NCI-H2107 treated with DMSO at 0.1 percent for 48 hours (cell line): ENCODE measurements around the gene ITGB2.
A peak's percentile ranks its signal among the peaks of the same experiment; 100 is the strongest.
"Not testable (repeated sequence)": the region's sequence is repeated elsewhere in the genome, so short reads cannot be mapped to it uniquely, and the experiment has no call there.

Source experiments
- DNase-seq: peaks from one replicate; lab custom pipeline; 2025; ENCODE audit not compliant: unreplicated experiment; lab: John Stamatoyannopoulos, UW

The ITGB2 gene

GRCh38 chr21:44942566-44942965 lies 21.9 kb upstream of the ITGB2 start:
- no peak for DNase-seq

- DNase-seq = no peak
Measured at GRCh38 chr21:44941567-44941966, 20.9 kb upstream of the ITGB2 start.

GRCh38 chr21:44940116-44940631 lies 19.5 kb upstream of the ITGB2 start:
- no peak for DNase-seq

- peak; percentile 56 for DNase-seq
Measured at GRCh38 chr21:44939532-44940115, 18.9 kb upstream of the ITGB2 start, which contains the start of gene SLX9. TSS of gene SLX9 (plus strand) at chr21:44940029. CDS start at chr21:44940058, 29 bp downstream.

- DNase-seq = no peak
Measured at GRCh38 chr21:44938772-44939531, 18.3 kb upstream of the ITGB2 start.

- DNase-seq = no peak
Measured at GRCh38 chr21:44935533-44935927, 14.8 kb upstream of the ITGB2 start.

GRCh38 chr21:44934797-44935532 lies 14.3 kb upstream of the ITGB2 start:
- no peak for DNase-seq

GRCh38 chr21:44934276-44934675 lies 13.6 kb upstream of the ITGB2 start:
- DNase-seq = no peak

- DNase-seq = no peak
Measured at GRCh38 chr21:44933918-44934260, 13.2 kb upstream of the ITGB2 start.

- DNase-seq = no peak
Measured at GRCh38 chr21:44933199-44933917, 12.7 kb upstream of the ITGB2 start.

- DNase-seq = no peak
Measured at GRCh38 chr21:44932408-44933181, 11.9 kb upstream of the ITGB2 start.

GRCh38 chr21:44931501-44932407 lies 11.1 kb upstream of the ITGB2 start:
- no peak for DNase-seq

- no peak for DNase-seq
Measured at GRCh38 chr21:44931137-44931500, 10.4 kb upstream of the ITGB2 start.

GRCh38 chr21:44930543-44930981 lies 9.9 kb upstream of the ITGB2 start:
- DNase-seq = no peak

- DNase-seq = no peak
Measured at GRCh38 chr21:44929799-44930542, 9.3 kb upstream of the ITGB2 start.

- no peak for DNase-seq
Measured at GRCh38 chr21:44929242-44929798, 8.6 kb upstream of the ITGB2 start.

GRCh38 chr21:44928500-44929241 lies 8.0 kb upstream of the ITGB2 start:
- DNase-seq = not testable (repeated sequence)
